Anterior cingulate cortex (tissue), 58 donors: ENCODE results near the gene WTIP.

ENCODE experiments used
- DNase-seq, 58 donors: peaks; one replicate each; lab custom pipeline; 2025; lab: John Stamatoyannopoulos, UW

The WTIP gene

GRCh38 chr19:34549833-34550232, 68.3 kb downstream of the WTIP start:
- DNase-seq, result no peak

GRCh38 chr19:34555447-34555846, 73.9 kb downstream of the WTIP start:
- DNase-seq, result no peak

GRCh38 chr19:34556488-34556887, 74.9 kb downstream of the WTIP start:
- peak in 6 of 58 donors; percentile 2 to 8 (median 6) for DNase-seq

- no peak for DNase-seq
Observed at GRCh38 chr19:34559045-34559444, 77.5 kb downstream of the WTIP start.

GRCh38 chr19:34560229-34560628, 78.7 kb downstream of the WTIP start:
- DNase-seq, result no peak
